Omental fat pad (tissue), 4 donors: ENCODE data around the gene ASGR1. TPM values are rescaled to one million over a fixed set of nuclear protein-coding genes. Genes with fewer than 3 reads are reported as not detected.

Experiments
- ATAC-seq: fragments of 150-250 bp; one replicate; pipeline ENCODE4 v1.9.1; 2016; ENCODE audit warnings: mild to moderate bottlenecking, moderate library complexity; ENCODE audit not compliant: low FRiP score
- DNase-seq: peaks from one replicate; pipeline ENCODE4 v3.0.0-alpha.2; 2019; ENCODE audit warnings: low spot score
- CTCF ChIP-seq, 3 donors: fragments of 450-650 bp; IDR thresholded peaks; one replicate each; pipeline ENCODE4 v1.5.1; 2016 to 2017; ENCODE audit warnings: antibody characterized with exemption in 3 of 3, mild to moderate bottlenecking in 3 of 3, moderate library complexity in 2 of 3
- total RNA-seq, 4 donors: library from RNA; depleted of rRNA; stranded (reverse); fragments of >200 nt; gene quantifications; one replicate each; pipeline ENCODE4 v1.1.0, GENCODE V29; 2016

The ASGR1 gene
- total RNA-seq, 4 donors from 2014 or later: 0.56 to 2.5 (median 1.4) TPM

DNA sequence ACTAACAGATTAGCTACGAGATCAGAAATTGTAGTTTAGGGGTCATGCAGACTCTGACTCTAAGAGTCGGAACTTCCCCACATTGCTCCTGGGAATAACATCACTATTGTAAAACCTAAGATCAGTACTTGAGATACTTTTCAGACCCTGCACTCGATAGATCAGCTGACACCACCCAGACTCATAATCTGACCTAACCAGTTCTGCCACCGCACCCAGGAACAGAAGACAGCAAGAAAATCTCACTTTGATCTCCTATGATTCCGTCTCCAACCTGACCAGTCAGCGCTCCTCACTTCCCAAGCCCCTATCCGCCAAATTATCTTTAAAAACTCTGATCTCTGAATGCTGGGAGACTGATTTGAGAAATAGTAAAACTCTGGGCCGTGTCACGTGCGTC lies 37.3 kb downstream of the ASGR1 start:
- DNase-seq (no peak), ATAC-seq (no peak)
- TF ChIP-seq CTCF (IDR thresholded peaks at IDR 0.05): no peak

DNA sequence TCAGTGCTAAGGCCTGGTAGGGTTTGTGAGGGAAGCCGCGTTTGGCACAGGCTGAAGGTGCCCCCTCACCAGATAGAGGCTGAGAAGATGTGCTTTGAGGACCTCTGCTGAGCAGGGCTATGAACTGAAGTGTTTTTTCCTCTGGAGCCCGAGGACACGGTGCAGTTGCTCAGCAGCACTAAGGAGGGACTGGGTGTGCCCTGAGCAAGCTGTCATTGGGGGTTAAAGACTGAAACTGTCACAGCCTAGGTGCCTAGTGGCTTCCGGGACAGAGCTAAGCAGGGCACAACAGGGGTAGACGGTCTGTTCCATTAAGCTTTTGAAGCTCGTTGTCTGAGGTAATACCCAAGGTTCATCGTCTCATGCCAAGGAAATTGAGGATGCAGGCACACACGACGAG lies 39.8 kb downstream of the ASGR1 start:
- TF ChIP-seq CTCF (IDR thresholded peaks at IDR 0.05): no peak
- DNase-seq (no peak), ATAC-seq (no peak)

DNA sequence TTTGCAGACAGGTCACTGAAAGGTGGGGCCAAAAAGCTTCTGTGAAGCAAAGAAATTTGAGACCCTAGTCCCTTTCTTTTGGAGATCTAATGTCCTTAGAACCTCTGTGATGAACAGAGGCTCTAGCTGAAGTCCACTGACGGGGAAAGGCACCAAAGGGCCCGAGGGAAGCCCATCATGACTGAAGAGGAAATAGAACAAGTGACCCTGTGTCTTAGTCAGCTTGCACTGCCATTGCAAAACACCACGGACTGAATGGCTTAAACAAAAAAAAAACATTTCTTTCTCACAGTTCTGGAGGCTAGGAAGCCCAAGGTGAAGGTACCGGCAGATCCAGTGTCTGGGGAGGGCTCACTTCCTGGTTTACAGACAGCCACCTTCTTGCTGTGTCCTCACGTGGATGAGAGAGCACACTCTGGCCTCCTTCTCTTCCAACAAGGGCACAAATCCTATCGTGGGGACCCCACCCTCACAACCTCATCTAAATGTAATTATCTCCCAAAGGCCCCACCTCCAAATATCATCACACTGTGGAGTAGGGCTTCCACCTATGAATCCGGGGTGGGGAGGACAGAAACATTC lies 40.3 kb downstream of the ASGR1 start:
- no peak for TF ChIP-seq CTCF (IDR thresholded peaks at IDR 0.05)
- ATAC-seq: no peak

GRCh38 chr17:7137171-7137943 lies 41.8 kb downstream of the ASGR1 start:
- no peak for TF ChIP-seq CTCF (IDR thresholded peaks at IDR 0.05)
- DNase-seq: no peak
- ATAC-seq: no peak

More for the DNA sequence above, 40.3 kb downstream of the ASGR1 start:
- no peak for DNase-seq

DNA sequence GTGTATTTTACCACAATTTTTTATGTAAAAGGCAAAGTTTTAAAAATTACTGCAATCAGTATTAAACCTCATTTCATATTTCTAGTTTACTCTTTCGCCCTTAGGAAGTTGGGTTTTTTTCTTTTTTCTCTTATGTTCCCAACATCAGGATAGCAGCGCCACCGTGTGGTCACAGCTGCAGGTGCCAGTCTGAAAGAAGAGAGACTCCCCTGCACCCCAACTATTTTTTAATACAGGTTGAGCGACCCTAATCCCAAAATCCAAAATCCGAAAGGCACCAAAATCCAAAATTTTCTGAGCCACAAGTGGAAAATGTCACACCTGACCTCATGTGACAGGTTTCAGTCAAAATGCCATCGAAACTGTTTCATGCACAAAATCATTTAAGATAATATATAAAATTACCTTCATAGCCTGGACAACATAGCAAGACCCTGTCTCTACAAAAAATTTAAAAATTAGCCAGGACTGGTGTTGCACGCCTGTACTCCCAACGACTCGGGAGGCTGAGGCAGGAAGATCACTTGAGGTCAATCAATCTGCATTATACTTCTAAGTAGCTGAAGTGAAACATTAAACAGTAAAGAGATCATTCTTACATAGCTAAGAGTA lies 42.8 kb downstream of the ASGR1 start:
- TF ChIP-seq CTCF (IDR thresholded peaks at IDR 0.05): peak in 2 of 3 donors; percentile 16 to 78
- ATAC-seq (no peak), DNase-seq (peak; percentile 94)

DNA sequence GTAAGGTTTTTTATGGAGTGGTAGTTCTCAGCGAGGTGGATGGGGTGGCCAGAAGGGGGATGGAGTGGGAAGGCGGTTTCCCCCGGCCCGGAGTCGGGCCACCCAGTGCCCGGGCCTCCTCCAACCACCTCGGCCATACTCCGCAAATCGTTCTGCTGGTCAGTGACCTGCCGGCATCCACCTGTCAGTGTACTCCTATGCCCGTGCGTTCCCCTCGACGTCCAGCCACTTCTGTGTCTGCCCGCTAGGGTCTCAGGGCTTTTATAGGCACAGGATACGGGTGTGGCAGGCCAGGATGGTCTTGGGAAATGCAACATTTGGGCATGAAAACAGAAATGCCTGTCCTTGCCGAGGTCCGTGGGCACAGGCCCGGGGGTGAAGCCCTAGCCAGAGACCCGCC lies 45.3 kb downstream of the ASGR1 start:
- no peak for TF ChIP-seq CTCF (IDR thresholded peaks at IDR 0.05)
- DNase-seq (no peak), ATAC-seq (no peak)
